H1 (cell line): ENCODE data around the gene LINC01488. TPM values are rescaled to one million over a fixed set of nuclear protein-coding genes. Genes with fewer than 3 reads are reported as not detected.

Source experiments
- RFX5 ChIP-seq: IDR thresholded peaks from 2 replicates; pipeline ENCODE4 v1.6.1; 2011; ENCODE audit warnings: low read depth, low read length, improper control_type of control experiment, borderline replicate concordance
- polyA plus RNA-seq, 7 experiments: library from polyadenylated mRNA; depleted of rRNA in 3 of 7; stranded (reverse) in 5 of 7; unstranded in 2 of 7; fragments of >200 nt in 5 of 7; fragments of 200-250 nt in 2 of 7; gene quantifications; 1 replicate in 5 of 7; 2 replicates in 1 of 7; 4 replicates in 1 of 7; pipeline versions ENCODE4 v1.2.1 to v1.2.3, GENCODE V29; 2011 to 2013; ENCODE audit warnings: missing spikeins in 2 of 7, mixed read lengths in 2 of 7
- total RNA-seq: library from RNA; stranded (reverse); fragmentation: NEBNext Ultra II Directional; extraction: Animal tissue kit (Norgen Biotek cat#: 25700); gene quantifications from 2 replicates; pipeline ENCODE4 v1.2.1, GENCODE V29; 2021
- TF ChIP-seq, protein P1 (sequence below): fragments of 300-600 bp; sonication (generic); IDR thresholded peaks from 2 replicates; pipeline ENCODE4 v1.7.1; 2012; ENCODE audit warnings: low read length, moderate library complexity, mild to moderate bottlenecking, inconsistent platforms; ENCODE audit not compliant: insufficient replicate concordance

The LINC01488 gene
- total and polyA plus RNA-seq, 2 of the 8 experiments (the other 6 are each of a cell fraction or from before 2014, with no cell fraction given), result not detected

DNA sequence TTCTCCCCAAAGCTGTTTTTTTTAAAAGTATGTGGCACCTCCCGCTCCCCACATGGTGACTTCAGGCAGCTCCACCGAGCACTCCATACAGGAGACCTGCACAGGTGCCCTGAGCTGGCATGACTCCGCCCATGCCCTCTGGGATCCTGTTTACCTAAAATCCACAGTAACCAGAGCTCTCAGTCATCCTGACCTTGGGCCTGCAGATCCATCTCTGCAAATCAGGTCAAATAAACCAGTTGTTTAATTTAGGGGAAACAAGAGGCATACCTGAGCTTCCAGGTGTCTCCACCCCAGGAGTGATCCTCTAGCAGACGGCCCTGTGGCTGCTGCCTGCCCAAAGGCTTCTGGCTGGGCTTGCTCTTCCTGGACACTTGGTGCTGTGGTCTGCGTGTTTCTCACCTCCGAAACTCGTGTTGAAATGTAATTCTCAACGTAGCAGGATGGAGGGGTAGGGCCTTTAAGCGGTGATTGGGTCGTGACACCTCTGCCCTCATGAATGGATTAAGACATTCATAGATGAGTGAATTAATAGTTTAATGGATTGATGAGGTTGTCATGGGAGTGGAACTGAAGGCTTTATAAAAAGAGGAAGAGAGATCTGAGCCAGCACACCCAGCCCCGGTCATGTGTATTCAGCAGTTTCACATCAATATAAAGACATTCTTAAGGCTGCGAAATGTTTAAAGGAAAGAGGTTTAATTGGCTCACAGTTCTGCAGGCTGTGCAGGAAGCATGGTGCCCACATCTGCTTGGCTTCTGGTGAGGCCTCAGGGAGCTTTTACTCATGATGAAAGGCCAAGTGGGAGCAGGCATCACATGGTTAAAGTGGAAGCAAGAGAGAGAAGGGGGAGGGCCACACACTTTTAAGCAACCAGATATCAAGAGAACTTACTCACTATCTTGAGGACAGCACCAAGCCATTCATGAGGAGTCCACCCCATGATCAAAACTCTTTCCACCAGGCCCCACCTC is 34.1 kb downstream of the LINC01488 start (continued):
- TF ChIP-seq, protein P1, sequence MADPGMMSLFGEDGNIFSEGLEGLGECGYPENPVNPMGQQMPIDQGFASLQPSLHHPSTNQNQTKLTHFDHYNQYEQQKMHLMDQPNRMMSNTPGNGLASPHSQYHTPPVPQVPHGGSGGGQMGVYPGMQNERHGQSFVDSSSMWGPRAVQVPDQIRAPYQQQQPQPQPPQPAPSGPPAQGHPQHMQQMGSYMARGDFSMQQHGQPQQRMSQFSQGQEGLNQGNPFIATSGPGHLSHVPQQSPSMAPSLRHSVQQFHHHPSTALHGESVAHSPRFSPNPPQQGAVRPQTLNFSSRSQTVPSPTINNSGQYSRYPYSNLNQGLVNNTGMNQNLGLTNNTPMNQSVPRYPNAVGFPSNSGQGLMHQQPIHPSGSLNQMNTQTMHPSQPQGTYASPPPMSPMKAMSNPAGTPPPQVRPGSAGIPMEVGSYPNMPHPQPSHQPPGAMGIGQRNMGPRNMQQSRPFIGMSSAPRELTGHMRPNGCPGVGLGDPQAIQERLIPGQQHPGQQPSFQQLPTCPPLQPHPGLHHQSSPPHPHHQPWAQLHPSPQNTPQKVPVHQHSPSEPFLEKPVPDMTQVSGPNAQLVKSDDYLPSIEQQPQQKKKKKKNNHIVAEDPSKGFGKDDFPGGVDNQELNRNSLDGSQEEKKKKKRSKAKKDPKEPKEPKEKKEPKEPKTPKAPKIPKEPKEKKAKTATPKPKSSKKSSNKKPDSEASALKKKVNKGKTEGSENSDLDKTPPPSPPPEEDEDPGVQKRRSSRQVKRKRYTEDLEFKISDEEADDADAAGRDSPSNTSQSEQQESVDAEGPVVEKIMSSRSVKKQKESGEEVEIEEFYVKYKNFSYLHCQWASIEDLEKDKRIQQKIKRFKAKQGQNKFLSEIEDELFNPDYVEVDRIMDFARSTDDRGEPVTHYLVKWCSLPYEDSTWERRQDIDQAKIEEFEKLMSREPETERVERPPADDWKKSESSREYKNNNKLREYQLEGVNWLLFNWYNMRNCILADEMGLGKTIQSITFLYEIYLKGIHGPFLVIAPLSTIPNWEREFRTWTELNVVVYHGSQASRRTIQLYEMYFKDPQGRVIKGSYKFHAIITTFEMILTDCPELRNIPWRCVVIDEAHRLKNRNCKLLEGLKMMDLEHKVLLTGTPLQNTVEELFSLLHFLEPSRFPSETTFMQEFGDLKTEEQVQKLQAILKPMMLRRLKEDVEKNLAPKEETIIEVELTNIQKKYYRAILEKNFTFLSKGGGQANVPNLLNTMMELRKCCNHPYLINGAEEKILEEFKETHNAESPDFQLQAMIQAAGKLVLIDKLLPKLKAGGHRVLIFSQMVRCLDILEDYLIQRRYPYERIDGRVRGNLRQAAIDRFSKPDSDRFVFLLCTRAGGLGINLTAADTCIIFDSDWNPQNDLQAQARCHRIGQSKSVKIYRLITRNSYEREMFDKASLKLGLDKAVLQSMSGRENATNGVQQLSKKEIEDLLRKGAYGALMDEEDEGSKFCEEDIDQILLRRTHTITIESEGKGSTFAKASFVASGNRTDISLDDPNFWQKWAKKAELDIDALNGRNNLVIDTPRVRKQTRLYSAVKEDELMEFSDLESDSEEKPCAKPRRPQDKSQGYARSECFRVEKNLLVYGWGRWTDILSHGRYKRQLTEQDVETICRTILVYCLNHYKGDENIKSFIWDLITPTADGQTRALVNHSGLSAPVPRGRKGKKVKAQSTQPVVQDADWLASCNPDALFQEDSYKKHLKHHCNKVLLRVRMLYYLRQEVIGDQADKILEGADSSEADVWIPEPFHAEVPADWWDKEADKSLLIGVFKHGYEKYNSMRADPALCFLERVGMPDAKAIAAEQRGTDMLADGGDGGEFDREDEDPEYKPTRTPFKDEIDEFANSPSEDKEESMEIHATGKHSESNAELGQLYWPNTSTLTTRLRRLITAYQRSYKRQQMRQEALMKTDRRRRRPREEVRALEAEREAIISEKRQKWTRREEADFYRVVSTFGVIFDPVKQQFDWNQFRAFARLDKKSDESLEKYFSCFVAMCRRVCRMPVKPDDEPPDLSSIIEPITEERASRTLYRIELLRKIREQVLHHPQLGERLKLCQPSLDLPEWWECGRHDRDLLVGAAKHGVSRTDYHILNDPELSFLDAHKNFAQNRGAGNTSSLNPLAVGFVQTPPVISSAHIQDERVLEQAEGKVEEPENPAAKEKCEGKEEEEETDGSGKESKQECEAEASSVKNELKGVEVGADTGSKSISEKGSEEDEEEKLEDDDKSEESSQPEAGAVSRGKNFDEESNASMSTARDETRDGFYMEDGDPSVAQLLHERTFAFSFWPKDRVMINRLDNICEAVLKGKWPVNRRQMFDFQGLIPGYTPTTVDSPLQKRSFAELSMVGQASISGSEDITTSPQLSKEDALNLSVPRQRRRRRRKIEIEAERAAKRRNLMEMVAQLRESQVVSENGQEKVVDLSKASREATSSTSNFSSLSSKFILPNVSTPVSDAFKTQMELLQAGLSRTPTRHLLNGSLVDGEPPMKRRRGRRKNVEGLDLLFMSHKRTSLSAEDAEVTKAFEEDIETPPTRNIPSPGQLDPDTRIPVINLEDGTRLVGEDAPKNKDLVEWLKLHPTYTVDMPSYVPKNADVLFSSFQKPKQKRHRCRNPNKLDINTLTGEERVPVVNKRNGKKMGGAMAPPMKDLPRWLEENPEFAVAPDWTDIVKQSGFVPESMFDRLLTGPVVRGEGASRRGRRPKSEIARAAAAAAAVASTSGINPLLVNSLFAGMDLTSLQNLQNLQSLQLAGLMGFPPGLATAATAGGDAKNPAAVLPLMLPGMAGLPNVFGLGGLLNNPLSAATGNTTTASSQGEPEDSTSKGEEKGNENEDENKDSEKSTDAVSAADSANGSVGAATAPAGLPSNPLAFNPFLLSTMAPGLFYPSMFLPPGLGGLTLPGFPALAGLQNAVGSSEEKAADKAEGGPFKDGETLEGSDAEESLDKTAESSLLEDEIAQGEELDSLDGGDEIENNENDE, result no peak
- no peak for TF ChIP-seq RFX5
